ENCODE data around the gene DOC2B.
"Not testable (repeated sequence)": the region's sequence is repeated elsewhere in the genome, so short reads cannot be mapped to it uniquely, and the experiment has no call there.

- not testable (repeated sequence) for TF ChIP-seq CTCF, EP300, POLR2AphosphoS5 (IDR thresholded peaks at IDR 0.05)
Measured at GRCh38 chr17:135895-136294, 45.6 kb downstream of the DOC2B start.

Measured in sigmoid colon (tissue), 4 donors.